ENCODE measurements around the gene TENM3.

- TF ChIP-seq CTCF (IDR thresholded peaks at IDR 0.05) (no peak), ZFX (IDR thresholded peaks at IDR 0.05; ENCODE audit: borderline replicate concordance) (no peak)
These were observed 596.1 kb downstream of the TENM3 start for GRCh38 chr4:182839256-182839655.
